HG03097 (cell line): ENCODE results near the gene C2CD4C.
"Not testable (repeated sequence)": the region's sequence is repeated elsewhere in the genome, so short reads cannot be mapped to it uniquely, and the experiment has no call there.

ENCODE experiments used
- ATAC-seq: cut with Tn5 transposase; IDR thresholded peaks from one replicate; pipeline ENCODE4 v1.9.1; 2021; ENCODE audit not compliant: unreplicated experiment, low FRiP score

Gene C2CD4C

GRCh38 chr19:369876-370275, 39.1 kb downstream of the C2CD4C start:
- no peak for ATAC-seq

GRCh38 chr19:369256-369655, 39.7 kb downstream of the C2CD4C start:
- no peak for ATAC-seq

- no peak for ATAC-seq
Measured at GRCh38 chr19:368630-369024, 40.3 kb downstream of the C2CD4C start.

GRCh38 chr19:367963-368629, 40.9 kb downstream of the C2CD4C start:
- no peak for ATAC-seq

DNA sequence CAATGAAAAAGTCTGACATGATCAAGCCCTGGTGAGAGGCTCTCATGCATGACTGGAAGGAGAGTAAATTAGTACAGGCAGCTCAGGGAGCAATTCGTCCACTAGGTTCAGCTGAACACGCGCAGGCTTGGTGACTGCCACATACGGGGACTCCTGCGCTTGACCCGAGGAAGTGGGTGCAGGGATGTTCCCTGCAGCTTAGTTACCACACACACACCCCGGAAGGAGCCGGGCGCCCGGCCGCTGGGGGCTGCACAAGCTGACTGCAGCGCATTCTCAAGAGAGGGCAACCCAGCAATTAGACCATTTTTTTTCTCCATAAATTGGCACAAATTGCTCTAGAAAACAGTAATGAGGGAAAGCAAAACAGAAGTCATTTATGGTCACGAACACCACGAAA, 41.4 kb downstream of the C2CD4C start:
- no peak for ATAC-seq

GRCh38 chr19:366951-367350, 42.0 kb downstream of the C2CD4C start:
- ATAC-seq = no peak

DNA sequence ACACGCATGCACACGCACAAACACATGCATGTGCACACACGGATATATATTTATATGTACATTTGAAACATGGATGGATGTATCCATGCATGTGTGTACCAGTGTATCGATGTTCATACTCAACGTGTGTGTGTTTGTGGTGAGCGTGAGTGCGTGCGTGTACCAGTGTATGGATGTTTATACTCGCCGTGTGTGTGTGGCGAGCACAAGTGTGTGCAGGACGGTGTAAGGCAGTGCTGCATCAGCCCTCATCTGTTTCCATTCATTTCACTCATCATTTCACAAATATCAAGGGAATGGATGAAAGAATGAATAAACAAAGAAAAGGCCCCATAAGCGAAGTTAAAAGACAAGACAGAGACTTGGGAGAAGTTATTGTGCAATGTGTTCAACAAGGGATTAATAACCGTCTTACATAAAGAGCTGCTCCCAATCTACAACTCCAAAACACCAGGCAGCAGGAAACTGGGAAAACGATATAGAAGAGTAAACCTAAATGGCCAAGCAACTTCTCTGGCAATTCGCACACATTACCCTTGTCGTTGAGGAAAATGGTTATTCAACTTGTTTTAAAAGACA, 42.7 kb downstream of the C2CD4C start:
- ATAC-seq = no peak

DNA sequence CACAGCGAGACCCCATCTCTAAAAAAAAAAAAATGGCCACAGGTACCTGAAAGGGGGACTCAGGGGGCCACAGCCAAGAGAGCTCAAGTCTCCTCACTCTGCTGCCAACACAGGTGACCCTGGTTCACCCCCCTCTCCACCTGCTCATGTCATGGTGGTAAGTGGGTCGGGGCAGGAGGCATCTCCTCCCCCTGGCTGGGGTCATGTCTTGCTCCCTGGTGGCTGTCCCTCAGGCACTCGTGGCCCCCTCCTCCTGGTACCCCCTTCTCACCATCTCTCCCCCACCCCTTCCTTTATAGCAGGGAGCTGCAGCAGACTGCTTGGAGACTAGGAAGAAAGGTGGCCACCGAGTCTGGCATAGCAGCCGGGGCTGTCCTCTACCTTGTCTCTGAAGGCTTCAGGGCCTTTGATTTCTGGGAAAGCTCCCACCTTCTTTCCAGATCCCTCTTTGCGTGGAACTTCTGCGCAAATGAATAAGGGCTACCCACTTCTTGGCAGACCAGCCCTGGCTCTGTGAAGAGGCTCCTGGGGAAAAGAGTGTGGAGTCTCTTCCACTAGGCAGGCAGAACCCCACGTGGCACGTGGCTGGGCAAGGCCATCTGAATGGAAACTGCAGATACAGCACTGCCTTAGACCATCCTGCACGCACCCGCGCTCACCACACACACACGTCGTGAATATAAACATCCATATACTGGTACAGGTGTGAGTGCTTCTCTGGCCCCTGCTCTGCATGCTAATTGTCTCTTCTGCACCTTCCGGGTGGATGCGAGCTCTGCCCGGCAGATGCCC, 44.3 kb downstream of the C2CD4C start:
- ATAC-seq = no peak

GRCh38 chr19:362683-363082, 46.3 kb downstream of the C2CD4C start:
- ATAC-seq = no peak

- ATAC-seq = no peak
Measured at GRCh38 chr19:362154-362553, 46.8 kb downstream of the C2CD4C start.

DNA sequence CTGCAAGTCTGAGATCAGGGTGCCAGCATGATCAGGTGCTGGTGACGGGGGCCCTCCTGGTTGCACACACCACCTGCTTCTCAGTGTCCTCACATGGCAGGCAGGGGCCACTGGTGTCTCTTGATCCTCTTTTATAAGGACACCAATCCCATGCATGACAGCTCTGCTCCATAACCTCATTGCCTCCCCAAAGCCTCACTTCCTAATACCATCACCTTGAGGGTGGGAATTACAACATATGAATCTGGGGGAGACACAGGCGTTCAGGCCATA, 49.4 kb downstream of the C2CD4C start:
- ATAC-seq = no peak

GRCh38 chr19:355536-355935, 53.4 kb downstream of the C2CD4C start:
- not testable (repeated sequence) for ATAC-seq
